ENCODE measurements around the gene KSR1.
A peak's percentile ranks its signal among the peaks of the same experiment; 100 is the strongest.
"Not testable (repeated sequence)": the region's sequence is repeated elsewhere in the genome, so short reads cannot be mapped to it uniquely, and the experiment has no call there.

KSR1 gene

GRCh38 chr17:27621942-27622559, 165.8 kb downstream of the KSR1 start:
- DNase-seq: no peak

- DNase-seq: no peak
Observed at GRCh38 chr17:27622986-27623385, 166.7 kb downstream of the KSR1 start.

GRCh38 chr17:27623614-27624013, 167.4 kb downstream of the KSR1 start:
- DNase-seq: no peak

- DNase-seq: no peak
Observed at GRCh38 chr17:27624539-27624938, 168.3 kb downstream of the KSR1 start.

- no peak for DNase-seq
Observed at GRCh38 chr17:27625856-27626255, 169.6 kb downstream of the KSR1 start.

GRCh38 chr17:27627514-27627913, 171.3 kb downstream of the KSR1 start:
- DNase-seq: no peak

- no peak for DNase-seq
Observed at GRCh38 chr17:27628376-27628775, 172.1 kb downstream of the KSR1 start.

GRCh38 chr17:27629260-27629659, 173.0 kb downstream of the KSR1 start:
- DNase-seq: not testable (repeated sequence)

GRCh38 chr17:27630607-27631410, 174.6 kb downstream of the KSR1 start, which contains the start of gene LGALS9:
Gene LGALS9 (plus strand): TSS chr17:27631188. CDS start chr17:27631266, 78 bp downstream.
- peak in 2 of 5 donors; percentile 15 to 55 for DNase-seq

GRCh38 chr17:27631411-27631760, 175.1 kb downstream of the KSR1 start:
- DNase-seq: peak in 1 of 5 donors; percentile 25

GRCh38 chr17:27631897-27632725, 175.9 kb downstream of the KSR1 start:
- DNase-seq: no peak

GRCh38 chr17:27632766-27633165, 176.5 kb downstream of the KSR1 start:
- not testable (repeated sequence) for DNase-seq

GRCh38 chr17:27633312-27634025, 177.2 kb downstream of the KSR1 start:
- DNase-seq: no peak

GRCh38 chr17:27634026-27634335, 177.7 kb downstream of the KSR1 start:
- no peak for DNase-seq

- DNase-seq: no peak
Observed at GRCh38 chr17:27634776-27635175, 178.5 kb downstream of the KSR1 start.

GRCh38 chr17:27635275-27635823, 179.1 kb downstream of the KSR1 start:
- DNase-seq: no peak

- not testable (repeated sequence) for DNase-seq
Observed at GRCh38 chr17:27636005-27636520, 179.8 kb downstream of the KSR1 start.

- not testable (repeated sequence) for DNase-seq
Observed at GRCh38 chr17:27637818-27638217, 181.6 kb downstream of the KSR1 start.

GRCh38 chr17:27638415-27638914, 182.2 kb downstream of the KSR1 start:
- DNase-seq: not testable (repeated sequence)

GRCh38 chr17:27640790-27641189, 184.5 kb downstream of the KSR1 start:
- no peak for DNase-seq

GRCh38 chr17:27644586-27644985, 188.3 kb downstream of the KSR1 start:
- no peak for DNase-seq

GRCh38 chr17:27645621-27646020, 189.4 kb downstream of the KSR1 start:
- not testable (repeated sequence) for DNase-seq
